MM.1S (cell line): ENCODE results near the gene PDGFD.

Experiments
- DNase-seq: peaks from one replicate; pipeline ENCODE4 v3.0.0-alpha.2; 2015
- H2AFZ ChIP-seq: fragments of 300-600 bp; sonication (generic); 2 replicates; pipeline ENCODE4 v1.6.0; 2016; ENCODE audit warnings: antibody characterized with exemption, low read length
- H3F3A ChIP-seq: fragments of 300-600 bp; sonication (generic); 2 replicates; pipeline ENCODE4 v1.6.1; 2016; ENCODE audit warnings: mild to moderate bottlenecking, antibody characterized with exemption, low read length, moderate library complexity, mixed read lengths; ENCODE audit not compliant: insufficient read depth
- H3K27ac ChIP-seq: fragments of 300-600 bp; sonication (generic); 2 replicates; pipeline ENCODE4 v1.5.1; 2016; ENCODE audit warnings: mild to moderate bottlenecking, low read length
- H3K27me3 ChIP-seq: fragments of 300-600 bp; sonication (generic); replicated peaks from 2 replicates; pipeline ENCODE4 v1.6.0; 2016; ENCODE audit warnings: low read length; ENCODE audit not compliant: insufficient read depth
- H3K36me3 ChIP-seq: fragments of 300-600 bp; sonication (generic); replicated peaks from 2 replicates; pipeline ENCODE4 v1.6.1; 2016; ENCODE audit warnings: mild to moderate bottlenecking, low read length, mixed read lengths; ENCODE audit not compliant: insufficient read depth
- H3K4me1 ChIP-seq: fragments of 300-600 bp; sonication (generic); 2 replicates; pipeline ENCODE4 v1.6.1; 2016; ENCODE audit warnings: low read length, mixed read lengths
- H3K4me2 ChIP-seq: fragments of 300-600 bp; sonication (generic); 2 replicates; pipeline ENCODE4 v1.6.0; 2016; ENCODE audit warnings: low read depth, low read length
- H3K4me3 ChIP-seq: fragments of 300-600 bp; sonication (generic); 2 replicates; pipeline ENCODE4 v1.5.1; 2016; ENCODE audit warnings: low read length, mixed read lengths
- H3K79me2 ChIP-seq: fragments of 300-600 bp; sonication (generic); 2 replicates; pipeline ENCODE4 v1.6.1; 2016; ENCODE audit warnings: mixed run types, low read length, mixed read lengths
- H3K9ac ChIP-seq: fragments of 300-600 bp; sonication (generic); 2 replicates; pipeline ENCODE4 v1.6.1; 2016; ENCODE audit warnings: low read length, mixed read lengths
- H3K9me2 ChIP-seq: fragments of 300-600 bp; sonication (generic); replicated peaks from 2 replicates; pipeline ENCODE4 v1.6.1; 2016; ENCODE audit warnings: mild to moderate bottlenecking, low read length, mixed read lengths; ENCODE audit not compliant: insufficient read depth
- H3K9me3 ChIP-seq: fragments of 300-600 bp; sonication (generic); replicated peaks from 2 replicates; pipeline ENCODE4 v1.6.1; 2016; ENCODE audit warnings: mild to moderate bottlenecking, low read length, mixed read lengths; ENCODE audit not compliant: insufficient read depth
- H4K20me1 ChIP-seq: fragments of 300-600 bp; sonication (generic); 2 replicates; pipeline ENCODE4 v1.6.1; 2016; ENCODE audit warnings: mild to moderate bottlenecking, low read length, moderate library complexity, mixed read lengths; ENCODE audit not compliant: insufficient read depth
- CTCF ChIP-seq: fragments of 300-600 bp; sonication (generic); IDR thresholded peaks from 2 replicates; pipeline ENCODE4 v1.5.1; 2016; ENCODE audit warnings: antibody characterized with exemption, low read length, mixed read lengths
- EZH2 ChIP-seq: fragments of 300-600 bp; sonication (generic); optimal IDR thresholded peaks from 2 replicates; pipeline ENCODE3; 2017; ENCODE audit warnings: low read depth, mild to moderate bottlenecking, antibody characterized with exemption, low read length, mixed read lengths
- EZH2phosphoT487 ChIP-seq: fragments of 300-600 bp; sonication (generic); IDR thresholded peaks from 2 replicates; pipeline ENCODE4 v1.6.1; 2018; ENCODE audit warnings: antibody characterized with exemption, low read length

Gene PDGFD

GRCh38 chr11:104096900-104097299 is 67.0 kb downstream of the PDGFD start:
- Histone ChIP-seq H3K79me2 (no peaks in the 10 kb centered on the region), H3K27me3 (no peaks in the 10 kb centered on the region), H3K36me3 (no peaks in the 10 kb centered on the region), H3K4me2 (no peak overlapping the region), H3F3A (no peaks in the 10 kb centered on the region), H3K9me3 (no peaks in the 10 kb centered on the region), H3K27ac (no peak overlapping the region), H3K4me3 (no peak overlapping the region), H2AFZ (no peak overlapping the region), H3K9me2 (no peaks in the 10 kb centered on the region), H4K20me1 (no peaks in the 10 kb centered on the region), H3K9ac (no peak overlapping the region), H3K4me1 (no peaks in the 10 kb centered on the region)
- no peak for DNase-seq
- TF ChIP-seq EZH2, result no peak
- no peak for TF ChIP-seq CTCF
- TF ChIP-seq EZH2phosphoT487, result no peak

GRCh38 chr11:104095791-104096190 is 68.2 kb downstream of the PDGFD start:
- no peaks in the 10 kb centered on the region for H3K4me1 ChIP-seq
- H3K36me3 ChIP-seq, result no peaks in the 10 kb centered on the region
- no peak overlapping the region for H2AFZ ChIP-seq
- H3K27ac ChIP-seq, result no peak overlapping the region
- TF ChIP-seq EZH2 (no peak), EZH2phosphoT487 (no peak), CTCF (no peak)
- no peaks in the 10 kb centered on the region for H4K20me1 ChIP-seq
- H3K4me3 ChIP-seq, result no peak overlapping the region
- H3K27me3 ChIP-seq, result no peaks in the 10 kb centered on the region
- no peak overlapping the region for H3K4me2 ChIP-seq
- no peaks in the 10 kb centered on the region for H3K9me3 ChIP-seq
- H3K79me2 ChIP-seq, result no peaks in the 10 kb centered on the region
- no peaks in the 10 kb centered on the region for H3F3A ChIP-seq
- H3K9ac ChIP-seq, result no peak overlapping the region
- DNase-seq, result no peak
- no peaks in the 10 kb centered on the region for H3K9me2 ChIP-seq

- H3K27ac ChIP-seq, result no peak overlapping the region
- TF ChIP-seq EZH2, result no peak
- no peak overlapping the region for H3K4me2 ChIP-seq
- no peaks in the 10 kb centered on the region for H3K79me2 ChIP-seq
- DNase-seq, result no peak
- no peaks in the 10 kb centered on the region for H3K36me3 ChIP-seq
- H3K4me1 ChIP-seq, result no peaks in the 10 kb centered on the region
- no peak overlapping the region for H3K9ac ChIP-seq
- H3F3A ChIP-seq, result no peaks in the 10 kb centered on the region
- H3K9me3 ChIP-seq, result no peaks in the 10 kb centered on the region
- H4K20me1 ChIP-seq, result no peaks in the 10 kb centered on the region
- no peaks in the 10 kb centered on the region for H3K9me2 ChIP-seq
- no peak overlapping the region for H3K4me3 ChIP-seq
- no peaks in the 10 kb centered on the region for H3K27me3 ChIP-seq
- no peak overlapping the region for H2AFZ ChIP-seq
Observed at GRCh38 chr11:104094576-104094975, 69.4 kb downstream of the PDGFD start.

- H3K36me3 ChIP-seq, result no peaks in the 10 kb centered on the region
- no peak for TF ChIP-seq EZH2phosphoT487
- TF ChIP-seq CTCF, result no peak
- TF ChIP-seq EZH2, result no peak
Observed at GRCh38 chr11:104093426-104094280, 70.3 kb downstream of the PDGFD start.

More at GRCh38 chr11:104093426-104094280, 70.3 kb downstream of the PDGFD start:
- Histone ChIP-seq H3K79me2 (no peaks in the 10 kb centered on the region), H3K4me1 (no peaks in the 10 kb centered on the region), H3K4me3 (no peak overlapping the region), H3K9me2 (no peaks in the 10 kb centered on the region), H4K20me1 (no peaks in the 10 kb centered on the region), H2AFZ (no peak overlapping the region), H3K9me3 (no peaks in the 10 kb centered on the region), H3K9ac (no peak overlapping the region), H3K27ac (no peak overlapping the region), H3K27me3 (no peaks in the 10 kb centered on the region), H3F3A (no peaks in the 10 kb centered on the region), H3K4me2 (no peak overlapping the region)
- DNase-seq, result no peak
